Measurements from ENCODE around the gene UBALD1. TPM values are rescaled to one million over a fixed set of nuclear protein-coding genes. Genes with fewer than 3 reads are reported as not detected.

Gene UBALD1
- total RNA-seq, 1 experiment from 2014 or later: 24.6 TPM

GRCh38 chr16:4663465-4663776, 48.7 kb upstream of the UBALD1 start:
- TF ChIP-seq EZH2phosphoT487 (IDR thresholded peaks at IDR 0.05; ENCODE audit: borderline replicate concordance, low read length): no peak
- no peak overlapping the region for H3K9ac ChIP-seq (ENCODE audit: low read length)
- ATAC-seq: 0 out of 2 replicates have a peak, but pooled peaks have one; percentile 30
- no peak overlapping the region for H3K4me3 ChIP-seq (ENCODE audit: low read length)
- H3K9me2 ChIP-seq (replicated peaks; ENCODE audit: low read length): no peaks in the 10 kb centered on the region
- POLR2A ChIA-PET (ENCODE audit: unreplicated experiment): no interaction called here
- H4K20me1 ChIP-seq (ENCODE audit: low read length): no peaks in the 10 kb centered on the region
- no peaks in the 10 kb centered on the region; the same call in 1 of the 2 replicates for H3K4me1 ChIP-seq (ENCODE audit: insufficient read depth, low read length)
- intact Hi-C loops (cut with micrococcal nuclease): no loop called here
- no TSS peak for BruUV-seq (replicated peaks)
- H3K27me3 ChIP-seq (ENCODE audit: low read length): no peaks in the 10 kb centered on the region
- no peaks in the 10 kb centered on the region for H3F3A ChIP-seq (ENCODE audit: low read length, unreplicated experiment)
- H3K79me2 ChIP-seq (ENCODE audit: low read length): no peaks in the 10 kb centered on the region
- DNase-seq: no peak
- H3K9me3 ChIP-seq (ENCODE audit: low read length): no peaks in the 10 kb centered on the region
- no peak overlapping the region for H3K27ac ChIP-seq (ENCODE audit: low read length)
- peaks cover 3% of the 10 kb centered on the region for H3K36me3 ChIP-seq (ENCODE audit: low read depth, low read length)
- H3K4me2 ChIP-seq (ENCODE audit: low read length): no peak overlapping the region
- CTCF ChIA-PET: no interaction called here
- H2AFZ ChIP-seq (ENCODE audit: low read length): no peak overlapping the region

- Histone ChIP-seq H4K20me1 (ENCODE audit: low read length) (no peaks in the 10 kb centered on the region), H2AFZ (ENCODE audit: low read length) (no peak overlapping the region), H3K27ac (ENCODE audit: low read length) (no peak overlapping the region), H3K27me3 (ENCODE audit: low read length) (no peaks in the 10 kb centered on the region), H3K4me1 (ENCODE audit: insufficient read depth, low read length) (no peaks in the 10 kb centered on the region; the same call in 1 of the 2 replicates), H3F3A (ENCODE audit: low read length, unreplicated experiment) (no peaks in the 10 kb centered on the region), H3K36me3 (ENCODE audit: low read depth, low read length) (no peaks in the 10 kb centered on the region), H3K9ac (ENCODE audit: low read length) (no peak overlapping the region), H3K4me3 (ENCODE audit: low read length) (no peak overlapping the region), H3K9me2 (replicated peaks; ENCODE audit: low read length) (no peaks in the 10 kb centered on the region), H3K9me3 (ENCODE audit: low read length) (no peaks in the 10 kb centered on the region), H3K79me2 (ENCODE audit: low read length) (no peaks in the 10 kb centered on the region), H3K4me2 (ENCODE audit: low read length) (no peak overlapping the region)
- ChIA-PET CTCF (no interaction called here), POLR2A (ENCODE audit: unreplicated experiment) (no interaction called here)
- intact Hi-C loops (cut with micrococcal nuclease): no loop called here
- no TSS peak for BruUV-seq (replicated peaks)
- ATAC-seq (no peak), DNase-seq (no peak)
- TF ChIP-seq, protein P1, sequence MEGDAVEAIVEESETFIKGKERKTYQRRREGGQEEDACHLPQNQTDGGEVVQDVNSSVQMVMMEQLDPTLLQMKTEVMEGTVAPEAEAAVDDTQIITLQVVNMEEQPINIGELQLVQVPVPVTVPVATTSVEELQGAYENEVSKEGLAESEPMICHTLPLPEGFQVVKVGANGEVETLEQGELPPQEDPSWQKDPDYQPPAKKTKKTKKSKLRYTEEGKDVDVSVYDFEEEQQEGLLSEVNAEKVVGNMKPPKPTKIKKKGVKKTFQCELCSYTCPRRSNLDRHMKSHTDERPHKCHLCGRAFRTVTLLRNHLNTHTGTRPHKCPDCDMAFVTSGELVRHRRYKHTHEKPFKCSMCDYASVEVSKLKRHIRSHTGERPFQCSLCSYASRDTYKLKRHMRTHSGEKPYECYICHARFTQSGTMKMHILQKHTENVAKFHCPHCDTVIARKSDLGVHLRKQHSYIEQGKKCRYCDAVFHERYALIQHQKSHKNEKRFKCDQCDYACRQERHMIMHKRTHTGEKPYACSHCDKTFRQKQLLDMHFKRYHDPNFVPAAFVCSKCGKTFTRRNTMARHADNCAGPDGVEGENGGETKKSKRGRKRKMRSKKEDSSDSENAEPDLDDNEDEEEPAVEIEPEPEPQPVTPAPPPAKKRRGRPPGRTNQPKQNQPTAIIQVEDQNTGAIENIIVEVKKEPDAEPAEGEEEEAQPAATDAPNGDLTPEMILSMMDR (conservative IDR thresholded peaks at IDR 0.05; ENCODE audit: low read depth, low read length): no peak
- TF ChIP-seq EZH2phosphoT487 (IDR thresholded peaks at IDR 0.05; ENCODE audit: borderline replicate concordance, low read length): no peak
Measured at GRCh38 chr16:4661661-4662060, 47.0 kb upstream of the UBALD1 start.

DNA sequence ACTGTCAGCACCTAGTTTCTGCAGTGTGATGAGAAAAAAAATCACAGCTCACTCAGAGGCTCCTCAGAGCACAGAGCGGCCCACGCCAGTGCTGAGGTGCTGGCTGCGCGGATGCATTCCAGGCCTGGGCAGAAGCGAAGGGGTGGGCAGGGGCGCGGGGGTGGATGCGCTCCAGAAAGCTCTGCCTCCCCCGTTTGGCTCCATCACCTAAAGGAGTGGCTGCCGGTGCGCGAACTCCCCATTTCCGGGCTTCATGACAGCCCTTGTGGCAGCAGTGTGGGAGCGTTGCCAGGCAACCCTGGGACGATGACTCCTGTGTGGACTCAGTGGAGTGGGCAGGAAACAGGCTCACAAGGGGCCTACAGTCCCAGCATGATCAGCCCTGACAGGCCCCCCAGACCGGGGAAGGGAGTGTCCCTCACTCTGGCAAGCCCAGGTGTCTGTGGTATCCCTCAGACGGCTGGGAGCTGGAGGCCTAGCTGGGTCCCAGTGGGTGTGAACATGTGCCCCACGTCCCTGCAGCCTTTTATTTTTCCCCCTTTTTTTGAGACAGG, 45.8 kb upstream of the UBALD1 start:
- no peak for ATAC-seq

More for the DNA sequence above, 45.8 kb upstream of the UBALD1 start:
- Histone ChIP-seq H3K9me3 (ENCODE audit: low read length) (no peaks in the 10 kb centered on the region), H3K4me2 (ENCODE audit: low read length) (no peak overlapping the region), H3K9ac (ENCODE audit: low read length) (no peak overlapping the region), H3K36me3 (ENCODE audit: low read depth, low read length) (no peaks in the 10 kb centered on the region), H3F3A (ENCODE audit: low read length, unreplicated experiment) (no peaks in the 10 kb centered on the region), H2AFZ (ENCODE audit: low read length) (no peak overlapping the region), H3K27me3 (ENCODE audit: low read length) (no peaks in the 10 kb centered on the region), H3K79me2 (ENCODE audit: low read length) (no peaks in the 10 kb centered on the region), H3K27ac (ENCODE audit: low read length) (no peak overlapping the region), H3K4me1 (ENCODE audit: insufficient read depth, low read length) (no peaks in the 10 kb centered on the region; the same call in 1 of the 2 replicates), H3K9me2 (replicated peaks; ENCODE audit: low read length) (no peaks in the 10 kb centered on the region), H3K4me3 (ENCODE audit: low read length) (no peak overlapping the region), H4K20me1 (ENCODE audit: low read length) (no peaks in the 10 kb centered on the region)
- POLR2A ChIA-PET (ENCODE audit: unreplicated experiment): no interaction called here
- TF ChIP-seq EZH2phosphoT487 (IDR thresholded peaks at IDR 0.05; ENCODE audit: borderline replicate concordance, low read length) (no peak), EZH2 (IDR thresholded peaks at IDR 0.05; ENCODE audit: low read length, unreplicated experiment) (no peak)
- TF ChIP-seq, protein P1 (conservative IDR thresholded peaks at IDR 0.05; ENCODE audit: low read depth, low read length): no peak
- DNase-seq: no peak
- intact Hi-C loops (cut with micrococcal nuclease): no loop called here
- BruUV-seq (replicated peaks): no TSS peak
- CTCF ChIA-PET: interaction anchor here (0.5 kb wide), 1 partner anchor 406 kb away, joined by 4 read pairs; no protein-coding TSS in a partner anchor
